Esophagus muscularis mucosa (tissue), 3 donors: Measurements from ENCODE around the gene SLC25A47.

Source experiments
- CTCF ChIP-seq, 3 experiments: fragments of 200-600 bp in 2 of 3; fragments of 450-650 bp in 1 of 3; sonication (generic) in 2 of 3; IDR thresholded peaks; one replicate each; pipeline ENCODE4 v1.5.1; 2017 to 2019; ENCODE audit warnings: antibody characterized with exemption in 3 of 3, mild to moderate bottlenecking in 2 of 3, moderate library complexity in 1 of 3
- POLR2A ChIP-seq: fragments of 450-650 bp; IDR thresholded peaks from one replicate; pipeline ENCODE4 v1.6.1; 2017; ENCODE audit warnings: antibody characterized with exemption, moderate library complexity, mild to moderate bottlenecking, low read depth

DNA sequence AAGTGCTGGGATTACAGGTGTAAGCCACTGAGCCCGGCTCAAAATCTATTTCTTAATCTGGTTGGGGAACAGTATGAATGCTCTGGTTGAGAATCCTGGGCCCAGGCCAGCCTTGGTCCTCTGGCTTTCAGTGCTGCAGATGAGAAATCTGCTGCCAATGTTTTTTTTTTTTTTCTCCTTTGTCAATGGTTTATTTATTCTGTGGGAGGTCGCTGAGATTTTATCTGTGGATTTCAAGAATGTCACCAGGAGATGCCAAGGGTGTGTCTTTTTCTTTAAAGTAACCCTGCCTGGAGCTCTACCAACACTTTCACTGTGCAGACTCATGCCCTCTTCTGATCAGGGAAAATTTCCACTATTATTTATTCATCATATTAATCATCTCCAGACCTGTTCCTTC, 20.5 kb upstream of the SLC25A47 start:
- no peak for TF ChIP-seq POLR2A
- no peak for TF ChIP-seq CTCF (IDR thresholded peaks at IDR 0.05)
